ENCODE data around the gene ZNF296.

DNA sequence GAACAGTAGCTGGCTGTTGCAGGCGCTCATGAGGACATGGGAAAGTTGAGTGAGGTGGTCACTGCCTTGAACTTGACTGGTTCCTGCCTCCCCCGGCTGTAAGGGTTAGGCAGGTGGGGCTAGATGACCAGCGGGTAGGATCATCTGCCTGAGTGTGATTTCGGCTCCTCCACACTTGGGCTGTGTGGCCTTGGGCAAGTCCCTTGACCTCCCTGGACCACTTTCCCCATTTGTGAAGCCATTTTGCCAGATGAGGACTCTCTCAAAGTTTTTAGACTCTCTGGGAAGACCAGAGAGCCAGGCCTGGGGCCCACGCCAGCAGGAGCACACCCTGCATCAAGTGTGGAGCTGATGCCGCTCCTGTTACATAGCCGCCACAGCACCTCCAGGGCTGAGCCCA, 26.2 kb upstream of the ZNF296 start:
- TF ChIP-seq POLR2A (IDR thresholded peaks at IDR 0.05), result no peak
- TF ChIP-seq, protein P1, sequence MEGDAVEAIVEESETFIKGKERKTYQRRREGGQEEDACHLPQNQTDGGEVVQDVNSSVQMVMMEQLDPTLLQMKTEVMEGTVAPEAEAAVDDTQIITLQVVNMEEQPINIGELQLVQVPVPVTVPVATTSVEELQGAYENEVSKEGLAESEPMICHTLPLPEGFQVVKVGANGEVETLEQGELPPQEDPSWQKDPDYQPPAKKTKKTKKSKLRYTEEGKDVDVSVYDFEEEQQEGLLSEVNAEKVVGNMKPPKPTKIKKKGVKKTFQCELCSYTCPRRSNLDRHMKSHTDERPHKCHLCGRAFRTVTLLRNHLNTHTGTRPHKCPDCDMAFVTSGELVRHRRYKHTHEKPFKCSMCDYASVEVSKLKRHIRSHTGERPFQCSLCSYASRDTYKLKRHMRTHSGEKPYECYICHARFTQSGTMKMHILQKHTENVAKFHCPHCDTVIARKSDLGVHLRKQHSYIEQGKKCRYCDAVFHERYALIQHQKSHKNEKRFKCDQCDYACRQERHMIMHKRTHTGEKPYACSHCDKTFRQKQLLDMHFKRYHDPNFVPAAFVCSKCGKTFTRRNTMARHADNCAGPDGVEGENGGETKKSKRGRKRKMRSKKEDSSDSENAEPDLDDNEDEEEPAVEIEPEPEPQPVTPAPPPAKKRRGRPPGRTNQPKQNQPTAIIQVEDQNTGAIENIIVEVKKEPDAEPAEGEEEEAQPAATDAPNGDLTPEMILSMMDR (IDR thresholded peaks at IDR 0.05), result no peak

All from prostate gland (tissue), 2 donors.